NB4 (cell line): ENCODE data around the gene CELF5.

Source experiments
- DNase-seq: peaks from one replicate; pipeline ENCODE4 v3.0.0; 2010; ENCODE audit warnings: low read depth
- H3K4me3 ChIP-seq: one replicate; pipeline ENCODE4 v1.5.1; 2011; ENCODE audit warnings: mild to moderate bottlenecking, low read depth, low read length, moderate library complexity
- MYC ChIP-seq: IDR thresholded peaks from 2 replicates; pipeline ENCODE4 v1.6.1; 2011; ENCODE audit warnings: low read depth, low read length
- POLR2A ChIP-seq: IDR thresholded peaks from 2 replicates; pipeline ENCODE4 v1.6.1; 2011; ENCODE audit warnings: mild to moderate bottlenecking; ENCODE audit not compliant: insufficient read length; ENCODE audit errors: extremely low read depth
- TF ChIP-seq, protein P1 (sequence below): IDR thresholded peaks from 2 replicates; pipeline ENCODE4 v1.6.1; 2011; ENCODE audit warnings: low read depth, low read length
- TF ChIP-seq, protein P2 (sequence below): IDR thresholded peaks from one replicate; pipeline ENCODE4 v1.5.1; 2012; ENCODE audit warnings: low read depth, low read length

Gene CELF5

DNA sequence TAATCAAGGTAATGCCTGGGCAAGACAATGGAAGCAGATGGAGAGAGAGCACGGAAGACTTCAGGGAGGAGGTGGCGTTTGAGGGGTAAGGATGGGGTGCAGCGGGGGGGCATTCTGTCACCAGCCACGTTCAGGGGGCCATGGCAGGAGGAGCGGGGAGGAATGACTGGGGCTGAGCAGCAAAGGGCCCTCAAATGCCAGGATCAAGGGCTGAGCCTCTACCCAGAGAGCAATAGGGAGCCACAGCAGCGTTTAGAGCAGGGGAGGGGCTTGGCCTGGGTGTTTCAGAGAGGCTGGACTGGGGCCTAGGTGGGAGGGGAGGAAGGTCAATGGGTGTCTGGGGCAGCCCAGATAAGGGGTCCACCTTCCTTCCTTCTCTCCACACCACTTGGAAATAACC, 44.3 kb downstream of the CELF5 start:
- TF ChIP-seq, protein P1, sequence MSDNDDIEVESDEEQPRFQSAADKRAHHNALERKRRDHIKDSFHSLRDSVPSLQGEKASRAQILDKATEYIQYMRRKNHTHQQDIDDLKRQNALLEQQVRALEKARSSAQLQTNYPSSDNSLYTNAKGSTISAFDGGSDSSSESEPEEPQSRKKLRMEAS = no peak
- TF ChIP-seq MYC = no peak
- no peak for TF ChIP-seq POLR2A
- TF ChIP-seq, protein P2, sequence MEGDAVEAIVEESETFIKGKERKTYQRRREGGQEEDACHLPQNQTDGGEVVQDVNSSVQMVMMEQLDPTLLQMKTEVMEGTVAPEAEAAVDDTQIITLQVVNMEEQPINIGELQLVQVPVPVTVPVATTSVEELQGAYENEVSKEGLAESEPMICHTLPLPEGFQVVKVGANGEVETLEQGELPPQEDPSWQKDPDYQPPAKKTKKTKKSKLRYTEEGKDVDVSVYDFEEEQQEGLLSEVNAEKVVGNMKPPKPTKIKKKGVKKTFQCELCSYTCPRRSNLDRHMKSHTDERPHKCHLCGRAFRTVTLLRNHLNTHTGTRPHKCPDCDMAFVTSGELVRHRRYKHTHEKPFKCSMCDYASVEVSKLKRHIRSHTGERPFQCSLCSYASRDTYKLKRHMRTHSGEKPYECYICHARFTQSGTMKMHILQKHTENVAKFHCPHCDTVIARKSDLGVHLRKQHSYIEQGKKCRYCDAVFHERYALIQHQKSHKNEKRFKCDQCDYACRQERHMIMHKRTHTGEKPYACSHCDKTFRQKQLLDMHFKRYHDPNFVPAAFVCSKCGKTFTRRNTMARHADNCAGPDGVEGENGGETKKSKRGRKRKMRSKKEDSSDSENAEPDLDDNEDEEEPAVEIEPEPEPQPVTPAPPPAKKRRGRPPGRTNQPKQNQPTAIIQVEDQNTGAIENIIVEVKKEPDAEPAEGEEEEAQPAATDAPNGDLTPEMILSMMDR = no peak
- no peak overlapping the region for H3K4me3 ChIP-seq
- DNase-seq = no peak

DNA sequence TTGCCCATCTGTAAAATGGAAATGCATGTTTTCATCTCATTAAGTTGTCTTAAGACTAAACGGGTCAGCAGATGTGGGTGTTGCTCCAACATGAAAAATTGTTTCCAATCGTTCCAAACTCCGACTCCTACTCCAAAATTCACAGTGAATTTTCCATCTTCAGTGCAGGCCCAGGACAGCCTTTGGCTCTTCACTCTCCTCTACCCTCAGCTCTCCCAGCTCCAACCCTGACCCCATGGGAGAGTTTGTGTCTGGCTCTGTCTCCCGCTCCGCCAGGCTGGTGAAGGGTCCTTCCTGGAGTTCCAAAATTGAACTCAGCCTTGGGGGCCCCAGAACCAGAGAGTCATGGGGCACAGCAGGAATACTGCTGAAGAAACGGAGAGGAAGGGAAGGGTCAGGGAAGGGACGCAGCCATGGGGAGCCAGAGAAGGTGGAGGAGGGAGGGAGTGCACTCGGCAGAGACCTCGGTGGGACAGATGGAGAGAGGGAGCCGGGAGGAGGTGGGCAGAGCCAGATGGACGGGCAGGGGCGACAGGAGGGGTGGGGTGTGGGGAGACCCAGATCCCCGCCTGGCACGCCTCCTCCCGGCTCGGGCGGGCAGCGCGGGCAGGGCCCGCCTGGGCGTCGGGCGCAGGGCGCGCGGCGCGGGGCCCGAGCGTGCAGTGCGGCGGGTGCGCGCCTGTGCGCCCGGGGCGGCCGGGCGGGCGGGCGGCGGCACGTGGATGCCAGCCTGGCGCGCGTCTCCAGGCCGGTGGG, 45.6 kb downstream of the CELF5 start:
- DNase-seq = no peak
- TF ChIP-seq, protein P2 = no peak
- no peak for TF ChIP-seq MYC
- TF ChIP-seq POLR2A = no peak
- TF ChIP-seq, protein P1 = no peak
- H3K4me3 ChIP-seq = no peak overlapping the region

DNA sequence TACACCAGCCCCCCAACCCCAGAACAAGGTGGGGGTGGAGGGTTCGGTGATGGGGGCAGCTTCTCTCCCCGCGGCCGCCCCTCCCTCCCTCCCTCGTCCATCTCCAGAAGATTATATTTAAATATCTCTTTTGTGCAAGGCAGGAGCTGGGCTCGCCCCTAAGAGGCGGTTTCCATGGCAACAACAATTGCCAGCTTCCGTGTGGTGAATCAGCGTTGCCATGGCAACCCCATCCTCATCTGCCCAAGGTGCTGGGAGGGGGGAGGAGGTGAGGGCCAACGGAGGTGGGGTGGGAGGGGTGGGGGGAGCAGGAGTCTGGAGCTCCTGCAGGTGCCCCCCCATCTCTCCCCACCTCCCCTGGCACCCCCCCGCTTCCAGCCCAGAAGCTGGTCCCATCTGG, 46.4 kb downstream of the CELF5 start:
- DNase-seq = peak; percentile 54
- no peak for TF ChIP-seq POLR2A
- TF ChIP-seq, protein P2 = no peak
- TF ChIP-seq, protein P1 = no peak
- TF ChIP-seq MYC = no peak
- no peak overlapping the region for H3K4me3 ChIP-seq

DNA sequence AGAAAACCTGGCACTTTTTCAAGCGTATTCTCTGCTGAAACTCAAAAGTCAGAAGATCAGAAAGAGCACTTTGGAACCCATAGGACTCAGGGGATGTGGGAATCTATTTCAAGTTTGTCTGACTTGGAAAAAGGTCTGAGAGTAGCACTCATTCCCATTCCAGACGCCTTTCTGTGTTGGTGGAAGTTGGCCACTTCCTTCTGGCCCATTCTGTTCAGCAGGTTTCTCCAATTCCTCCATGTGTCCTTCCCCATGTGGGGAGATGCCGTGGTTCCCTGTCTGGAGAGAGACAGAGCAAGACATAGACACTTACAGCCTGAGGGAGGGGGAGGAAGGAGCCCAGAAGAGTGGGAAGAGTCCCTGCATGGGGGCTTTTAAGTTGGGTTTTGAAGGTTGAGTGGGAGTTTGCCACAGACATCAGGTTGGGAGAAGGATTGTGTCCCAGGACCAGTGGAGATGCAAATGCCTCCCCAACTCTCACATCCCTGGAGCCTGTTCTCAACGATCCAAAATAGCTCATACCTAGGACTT, 48.0 kb downstream of the CELF5 start:
- TF ChIP-seq, protein P1 = no peak
- TF ChIP-seq POLR2A (no peak), MYC (no peak)
- TF ChIP-seq, protein P2 = no peak
- no peak for DNase-seq
- H3K4me3 ChIP-seq = no peak overlapping the region

DNA sequence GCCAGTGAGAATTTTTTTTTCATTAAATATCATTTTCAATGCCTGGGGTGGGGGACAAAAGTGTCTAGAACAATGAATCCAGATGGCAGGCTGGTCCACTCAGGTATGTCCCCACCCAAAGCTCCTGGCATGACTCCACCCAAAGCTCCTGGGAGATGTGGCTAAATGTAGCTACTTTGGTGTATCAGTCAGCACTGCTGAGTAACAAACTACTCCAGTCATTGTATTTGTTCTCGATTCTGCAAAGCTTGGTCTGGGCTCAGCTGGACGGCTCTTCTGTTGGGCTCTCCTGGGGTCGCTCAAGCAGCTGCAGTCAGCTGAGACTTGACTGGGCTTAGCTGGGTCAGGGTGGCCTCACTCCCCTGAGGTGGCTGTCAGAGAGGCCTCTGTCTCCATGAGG, 48.5 kb downstream of the CELF5 start:
- TF ChIP-seq, protein P1 = no peak
- TF ChIP-seq MYC (no peak), POLR2A (no peak)
- TF ChIP-seq, protein P2 = no peak
- no peak for DNase-seq
- H3K4me3 ChIP-seq = no peak overlapping the region
